ENCODE measurements around the gene FKBP10. TPM values are rescaled to one million over a fixed set of nuclear protein-coding genes. Genes with fewer than 3 reads are reported as not detected.
"Not testable (repeated sequence)": the region's sequence is repeated elsewhere in the genome, so short reads cannot be mapped to it uniquely, and the experiment has no call there.

Gene FKBP10
- total RNA-seq, 1 experiment from 2014 or later: 142 TPM

- BruUV-seq (replicated peaks): no TSS peak
- intact Hi-C loops (cut with micrococcal nuclease): no loop called here
- TF ChIP-seq CTCF (IDR thresholded peaks at IDR 0.05; ENCODE audit: unreplicated experiment): no peak
- Mint-ChIP-seq H3K9me3 (ENCODE audit: unreplicated experiment) (no peaks in the 10 kb centered on the region), H3K36me3 (ENCODE audit: insufficient read depth, unreplicated experiment) (peaks cover 38% of the 10 kb centered on the region), H3K27me3 (ENCODE audit: insufficient read depth, unreplicated experiment) (no peaks in the 10 kb centered on the region), H3K4me1 (ENCODE audit: insufficient read depth, unreplicated experiment) (no peaks in the 10 kb centered on the region), H3K4me3 (ENCODE audit: unreplicated experiment) (no peak overlapping the region), H3K27ac (ENCODE audit: low read depth, unreplicated experiment) (no peak overlapping the region)
- ChIA-PET POLR2A (interaction anchor here (0.6 to 1.7 kb wide), 7 partner anchors 10 to 136 kb away, joined by 3 to 6 read pairs (median 3); partner anchors contain the start of genes ACLY and FKBP10), CTCF (interaction anchor here (1.1 kb wide), 1 partner anchor 22 kb away, joined by 3 read pairs; no protein-coding TSS in a partner anchor)
- no peak for DNase-seq (ENCODE audit: unreplicated experiment)
Measured at GRCh38 chr17:41823141-41823524, 10.3 kb downstream of the FKBP10 start.

GRCh38 chr17:41823580-41823979 lies 10.8 kb downstream of the FKBP10 start:
- no peaks in the 10 kb centered on the region for H3K9me3 Mint-ChIP-seq (ENCODE audit: unreplicated experiment)
- BruUV-seq (replicated peaks): no TSS peak
- intact Hi-C loops (cut with micrococcal nuclease): no loop called here
- ChIA-PET CTCF (interaction anchor here (0.6 kb wide), 1 partner anchor 113 kb away, joined by 3 read pairs; no protein-coding TSS in a partner anchor), POLR2A (no interaction called here)
- H3K27me3 Mint-ChIP-seq (ENCODE audit: insufficient read depth, unreplicated experiment): no peaks in the 10 kb centered on the region
- H3K27ac Mint-ChIP-seq (ENCODE audit: low read depth, unreplicated experiment): no peak overlapping the region
- TF ChIP-seq CTCF (IDR thresholded peaks at IDR 0.05; ENCODE audit: unreplicated experiment): no peak
- no peak overlapping the region for H3K4me3 Mint-ChIP-seq (ENCODE audit: unreplicated experiment)
- peaks cover 37% of the 10 kb centered on the region for H3K36me3 Mint-ChIP-seq (ENCODE audit: insufficient read depth, unreplicated experiment)
- no peak for DNase-seq (ENCODE audit: unreplicated experiment)
- H3K4me1 Mint-ChIP-seq (ENCODE audit: insufficient read depth, unreplicated experiment): no peaks in the 10 kb centered on the region

GRCh38 chr17:41824086-41824485 lies 11.3 kb downstream of the FKBP10 start:
- no peaks in the 10 kb centered on the region for H3K4me1 Mint-ChIP-seq (ENCODE audit: insufficient read depth, unreplicated experiment)
- ChIA-PET POLR2A (no interaction called here), CTCF (interaction anchor here (0.6 kb wide), 1 partner anchor 112 kb away, joined by 3 read pairs; no protein-coding TSS in a partner anchor)
- DNase-seq (ENCODE audit: unreplicated experiment): no peak
- H3K27ac Mint-ChIP-seq (ENCODE audit: low read depth, unreplicated experiment): no peak overlapping the region
- no peak overlapping the region for H3K4me3 Mint-ChIP-seq (ENCODE audit: unreplicated experiment)
- H3K27me3 Mint-ChIP-seq (ENCODE audit: insufficient read depth, unreplicated experiment): no peaks in the 10 kb centered on the region
- H3K9me3 Mint-ChIP-seq (ENCODE audit: unreplicated experiment): no peaks in the 10 kb centered on the region
- no peak for TF ChIP-seq CTCF (IDR thresholded peaks at IDR 0.05; ENCODE audit: unreplicated experiment)
- intact Hi-C loops (cut with micrococcal nuclease): no loop called here
- no TSS peak for BruUV-seq (replicated peaks)
- peaks cover 37% of the 10 kb centered on the region for H3K36me3 Mint-ChIP-seq (ENCODE audit: insufficient read depth, unreplicated experiment)

- Mint-ChIP-seq H3K4me1 (ENCODE audit: insufficient read depth, unreplicated experiment) (no peaks in the 10 kb centered on the region), H3K27ac (ENCODE audit: low read depth, unreplicated experiment) (no peak overlapping the region), H3K36me3 (ENCODE audit: insufficient read depth, unreplicated experiment) (peaks cover 42% of the 10 kb centered on the region), H3K27me3 (ENCODE audit: insufficient read depth, unreplicated experiment) (no peaks in the 10 kb centered on the region), H3K4me3 (ENCODE audit: unreplicated experiment) (no peak overlapping the region), H3K9me3 (ENCODE audit: unreplicated experiment) (no peaks in the 10 kb centered on the region)
- ChIA-PET POLR2A (no interaction called here), CTCF (interaction anchor here (0.6 to 1.0 kb wide), 2 partner anchors 13 to 368 kb away, joined by 3 read pairs; partner anchors contain the start of gene P3H4)
- BruUV-seq (replicated peaks): no TSS peak
- no peak for TF ChIP-seq CTCF (IDR thresholded peaks at IDR 0.05; ENCODE audit: unreplicated experiment)
- intact Hi-C loops (cut with micrococcal nuclease): no loop called here
- no peak for DNase-seq (ENCODE audit: unreplicated experiment)
Measured at GRCh38 chr17:41825175-41825845, 12.5 kb downstream of the FKBP10 start.

GRCh38 chr17:41829961-41830360 lies 17.2 kb downstream of the FKBP10 start:
- BruUV-seq (replicated peaks); H3K9me3 Mint-ChIP-seq (ENCODE audit: unreplicated experiment); H3K4me3 Mint-ChIP-seq (ENCODE audit: unreplicated experiment); H3K4me1 Mint-ChIP-seq (ENCODE audit: insufficient read depth, unreplicated experiment); intact Hi-C loops (cut with micrococcal nuclease); H3K27ac Mint-ChIP-seq (ENCODE audit: low read depth, unreplicated experiment); DNase-seq (ENCODE audit: unreplicated experiment); H3K27me3 Mint-ChIP-seq (ENCODE audit: insufficient read depth, unreplicated experiment): not testable (repeated sequence)
- CTCF ChIA-PET: interaction anchor here (0.9 kb wide), 1 partner anchor 34 kb away, joined by 4 read pairs; no protein-coding TSS in a partner anchor
- POLR2A ChIA-PET: interaction anchor here (1.1 kb wide), 1 partner anchor 17 kb away, joined by 5 read pairs; the partner anchor contains the start of gene FKBP10
- H3K36me3 Mint-ChIP-seq (ENCODE audit: insufficient read depth, unreplicated experiment): peaks cover 61% of the 10 kb centered on the region

Data from MCF 10A (cell line).